KMS-11 (cell line): Measurements from ENCODE around the gene ICOS.
A peak's percentile ranks its signal among the peaks of the same experiment; 100 is the strongest.

Experiments used
- H2AFZ ChIP-seq: fragments of 200-600 bp; sonication (generic); 2 replicates; pipeline ENCODE4 v1.6.1; 2016; ENCODE audit warnings: antibody characterized with exemption, mixed run types, low read depth
- H3K27ac ChIP-seq: fragments of 200-600 bp; sonication (generic); 2 replicates; pipeline ENCODE4 v1.6.1; 2016; ENCODE audit warnings: mild to moderate bottlenecking, mixed run types
- H3K27me3 ChIP-seq: fragments of 200-600 bp; sonication (generic); 2 replicates; pipeline ENCODE4 v1.6.1; 2017; ENCODE audit warnings: mild to moderate bottlenecking, low read depth, mixed run types, moderate library complexity; ENCODE audit not compliant: insufficient read depth
- H3K36me3 ChIP-seq: fragments of 200-600 bp; sonication (generic); 2 replicates; pipeline ENCODE4 v1.6.1; 2017; ENCODE audit warnings: mild to moderate bottlenecking, mixed run types; ENCODE audit not compliant: insufficient read depth
- H3K4me1 ChIP-seq: fragments of 200-600 bp; sonication (generic); 2 replicates; pipeline ENCODE4 v1.6.1; 2016; ENCODE audit warnings: mild to moderate bottlenecking, low read depth, mixed run types; ENCODE audit not compliant: poor library complexity, severe bottlenecking
- H3K4me2 ChIP-seq: fragments of 200-600 bp; sonication (generic); 2 replicates; pipeline ENCODE4 v1.7.0; 2016; ENCODE audit warnings: mild to moderate bottlenecking, mixed run types
- H3K4me3 ChIP-seq: fragments of 200-600 bp; sonication (generic); IDR thresholded peaks from 2 replicates; pipeline ENCODE4 v1.6.1; 2017; ENCODE audit warnings: low read depth, low read length, mixed read lengths; ENCODE audit not compliant: insufficient read depth
- H3K79me2 ChIP-seq: fragments of 200-600 bp; sonication (generic); 2 replicates; pipeline ENCODE4 v1.6.1; 2016; ENCODE audit warnings: low read depth, mixed run types; ENCODE audit not compliant: insufficient read depth
- H3K9ac ChIP-seq: fragments of 200-600 bp; sonication (generic); 2 replicates; pipeline ENCODE4 v1.6.1; 2016; ENCODE audit warnings: mild to moderate bottlenecking, mixed run types
- H4K20me1 ChIP-seq: fragments of 200-600 bp; sonication (generic); 2 replicates; pipeline ENCODE4 v1.6.1; 2016; ENCODE audit warnings: mild to moderate bottlenecking, mixed run types; ENCODE audit not compliant: insufficient read depth
- CTCF ChIP-seq: fragments of 200-600 bp; sonication (generic); conservative IDR thresholded peaks from 2 replicates; pipeline ENCODE4 v1.6.1; 2017; ENCODE audit warnings: low read depth, mild to moderate bottlenecking, antibody characterized with exemption, low read length, moderate library complexity, mixed read lengths

Gene ICOS

GRCh38 chr2:203890733-203891132, 45.8 kb upstream of the ICOS start:
- Histone ChIP-seq H3K4me3 (peak overlapping the region; percentile 21), H3K27ac (peak overlapping the region; percentile 55), H4K20me1 (no peaks in the 10 kb centered on the region), H3K4me2 (peak overlapping the region; percentile 80), H2AFZ (peak overlapping the region; percentile 25; the same call in 1 of the 2 replicates), H3K79me2 (no peaks in the 10 kb centered on the region), H3K4me1 (peaks cover 90% of the 10 kb centered on the region), H3K27me3 (no peaks in the 10 kb centered on the region), H3K36me3 (no peaks in the 10 kb centered on the region), H3K9ac (no peak overlapping the region)
- no peak for TF ChIP-seq CTCF

GRCh38 chr2:203891474-203891873, 45.1 kb upstream of the ICOS start:
- H3K4me2 ChIP-seq = peak overlapping the region; percentile 80
- H3K4me1 ChIP-seq = peaks cover 86% of the 10 kb centered on the region
- H3K27me3 ChIP-seq = no peaks in the 10 kb centered on the region
- no peak overlapping the region for H3K9ac ChIP-seq
- no peaks in the 10 kb centered on the region for H3K36me3 ChIP-seq
- peak overlapping the region; percentile 55 for H3K27ac ChIP-seq
- TF ChIP-seq CTCF = no peak
- H3K79me2 ChIP-seq = no peaks in the 10 kb centered on the region
- no peaks in the 10 kb centered on the region for H4K20me1 ChIP-seq
- peak overlapping the region; percentile 21 for H3K4me3 ChIP-seq
- H2AFZ ChIP-seq = no peak overlapping the region

GRCh38 chr2:203892207-203892606, 44.4 kb upstream of the ICOS start:
- peaks cover 86% of the 10 kb centered on the region for H3K4me1 ChIP-seq
- peak overlapping the region; percentile 55; the same call in 1 of the 2 replicates for H3K27ac ChIP-seq
- no peak overlapping the region for H2AFZ ChIP-seq
- H3K4me3 ChIP-seq = peak overlapping the region; percentile 5
- H3K36me3 ChIP-seq = no peaks in the 10 kb centered on the region
- no peaks in the 10 kb centered on the region for H4K20me1 ChIP-seq
- no peak overlapping the region for H3K9ac ChIP-seq
- TF ChIP-seq CTCF = no peak
- no peaks in the 10 kb centered on the region for H3K79me2 ChIP-seq
- H3K4me2 ChIP-seq = peak overlapping the region; percentile 80
- H3K27me3 ChIP-seq = no peaks in the 10 kb centered on the region

GRCh38 chr2:203893401-203893800, 43.2 kb upstream of the ICOS start:
- no peaks in the 10 kb centered on the region for H4K20me1 ChIP-seq
- no peaks in the 10 kb centered on the region for H3K36me3 ChIP-seq
- H2AFZ ChIP-seq = no peak overlapping the region
- TF ChIP-seq CTCF = no peak
- no peak overlapping the region for H3K4me3 ChIP-seq
- H3K79me2 ChIP-seq = no peaks in the 10 kb centered on the region
- H3K4me2 ChIP-seq = no peak overlapping the region; the same call in 1 of the 2 replicates
- H3K4me1 ChIP-seq = peaks cover 86% of the 10 kb centered on the region
- H3K27ac ChIP-seq = no peak overlapping the region
- no peak overlapping the region for H3K9ac ChIP-seq
- H3K27me3 ChIP-seq = no peaks in the 10 kb centered on the region
